ENCODE data around the gene NDOR1.

The NDOR1 gene

GRCh38 chr9:137167747-137168572 is 37.5 kb upstream of the NDOR1 start:
- no peak for FAIRE-seq

GRCh38 chr9:137168573-137168903 is 37.0 kb upstream of the NDOR1 start:
- FAIRE-seq, result no peak

GRCh38 chr9:137168904-137169856 is 36.3 kb upstream of the NDOR1 start:
- no peak for FAIRE-seq

DNA sequence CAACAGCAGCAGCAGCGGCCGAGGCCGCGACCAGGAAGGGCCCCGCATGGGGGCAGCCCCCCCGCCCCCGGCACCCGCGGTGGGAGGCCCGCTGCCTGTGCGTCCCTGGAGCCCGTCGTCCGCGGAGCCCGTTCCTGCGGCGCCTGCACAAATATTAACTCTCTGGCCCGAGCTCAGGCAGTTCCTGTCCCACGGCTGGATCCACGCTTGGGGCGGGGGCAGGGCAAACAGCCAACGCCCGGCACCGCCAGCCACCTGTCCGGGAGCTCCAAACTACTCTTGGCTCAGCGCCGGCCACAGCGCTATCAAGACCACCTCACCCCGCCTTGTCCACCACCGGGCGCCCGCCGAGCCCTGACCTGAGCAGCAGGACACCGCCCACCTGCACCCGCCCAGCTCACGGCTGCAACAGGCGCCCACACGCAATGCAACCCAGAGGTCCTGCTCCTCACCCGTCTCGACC is 35.6 kb upstream of the NDOR1 start, which contains the start of gene LRRC26:
Gene LRRC26 (minus strand): TSS at position 156 of the 463 bp plus-strand sequence. CDS start 108 bp downstream, at position 48.
- no peak for FAIRE-seq

- no peak for FAIRE-seq
Measured at GRCh38 chr9:137170486-137171148, 34.9 kb upstream of the NDOR1 start.

GRCh38 chr9:137171149-137171900 is 34.2 kb upstream of the NDOR1 start:
- no peak for FAIRE-seq

DNA sequence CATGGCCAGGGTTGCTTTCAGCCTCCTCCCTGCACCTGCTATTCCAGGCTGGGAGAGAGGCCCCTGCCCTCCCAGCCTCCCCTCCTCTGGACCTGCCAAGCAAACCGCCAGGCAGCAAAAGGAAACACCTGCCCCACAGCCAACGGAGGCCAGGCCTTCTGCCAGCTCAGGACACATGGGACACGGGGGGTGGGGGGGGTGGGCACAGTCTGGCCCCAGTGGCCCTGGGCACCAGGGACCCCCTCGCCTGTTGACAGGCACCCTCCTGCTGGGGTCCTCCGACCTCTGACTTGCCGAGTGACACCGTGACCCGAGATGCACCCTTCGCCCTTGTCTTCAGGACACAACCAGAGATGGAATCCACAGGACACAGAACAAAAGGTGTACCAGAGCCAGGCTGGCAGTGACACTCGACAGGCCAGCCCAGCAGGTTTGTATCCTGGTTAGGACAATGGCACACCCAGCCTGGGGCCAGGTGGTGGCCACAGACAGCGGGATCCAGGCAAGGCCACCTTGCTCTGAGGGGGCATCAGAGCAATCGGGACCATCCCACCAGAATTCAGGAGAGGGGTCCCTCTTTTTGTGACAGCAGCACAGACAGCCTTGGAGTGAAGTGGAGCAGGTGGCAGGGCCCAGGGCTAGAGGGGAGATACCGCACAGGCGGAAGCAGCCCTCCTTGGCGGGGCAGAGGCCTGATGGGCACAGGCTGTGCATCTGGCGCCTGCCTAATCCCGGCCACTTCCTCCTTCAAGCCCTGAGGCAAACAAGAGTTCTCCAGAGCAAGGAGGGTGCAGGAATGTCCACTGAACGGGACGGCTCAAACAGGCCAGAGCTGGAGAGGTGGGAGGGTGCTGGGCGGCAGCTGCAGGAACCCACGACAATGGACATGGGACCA is 32.4 kb upstream of the NDOR1 start:
- no peak for FAIRE-seq

DNA sequence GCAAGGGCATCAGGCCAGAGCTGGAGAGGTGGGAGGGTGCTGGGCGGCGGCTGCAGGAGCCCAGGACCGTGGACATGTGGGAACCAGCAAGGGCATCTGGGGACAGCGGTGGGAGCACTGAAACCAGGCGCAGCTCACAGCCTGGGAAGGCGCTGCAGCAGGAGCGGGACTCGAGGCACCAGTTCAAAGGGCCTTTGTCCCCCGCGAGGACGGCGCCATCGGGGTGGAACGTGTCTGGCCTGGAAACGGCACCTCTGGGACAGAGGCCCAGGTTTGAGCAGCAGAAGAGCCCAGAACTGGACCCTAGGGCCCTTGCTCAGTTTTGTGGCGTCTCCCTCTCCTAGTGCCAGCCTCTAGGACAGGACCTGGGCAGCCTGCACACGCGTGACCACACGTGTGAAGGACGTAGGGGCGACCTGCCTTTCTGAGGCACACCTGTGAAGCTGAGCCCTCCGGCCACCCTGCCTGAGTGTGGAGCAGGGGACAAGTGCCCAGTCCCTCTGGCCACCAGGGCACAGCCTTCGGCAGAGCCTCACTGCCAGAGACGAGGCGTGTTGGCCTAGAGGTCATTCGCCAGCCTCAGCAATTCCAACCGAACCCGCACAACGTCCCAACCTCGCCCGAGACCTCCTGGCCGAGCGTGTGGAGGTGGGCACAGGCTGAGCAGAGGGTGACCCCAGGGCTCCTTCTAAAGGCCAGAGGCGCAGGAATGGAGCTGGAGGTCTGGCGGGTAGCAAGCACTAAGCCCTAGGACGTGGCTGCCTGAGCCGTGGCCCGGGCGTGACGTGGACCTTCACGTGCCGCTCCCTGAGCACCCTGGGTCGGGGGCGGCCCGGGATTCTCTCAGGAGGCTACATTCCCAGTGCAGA is 31.5 kb upstream of the NDOR1 start:
- FAIRE-seq, result no peak

DNA sequence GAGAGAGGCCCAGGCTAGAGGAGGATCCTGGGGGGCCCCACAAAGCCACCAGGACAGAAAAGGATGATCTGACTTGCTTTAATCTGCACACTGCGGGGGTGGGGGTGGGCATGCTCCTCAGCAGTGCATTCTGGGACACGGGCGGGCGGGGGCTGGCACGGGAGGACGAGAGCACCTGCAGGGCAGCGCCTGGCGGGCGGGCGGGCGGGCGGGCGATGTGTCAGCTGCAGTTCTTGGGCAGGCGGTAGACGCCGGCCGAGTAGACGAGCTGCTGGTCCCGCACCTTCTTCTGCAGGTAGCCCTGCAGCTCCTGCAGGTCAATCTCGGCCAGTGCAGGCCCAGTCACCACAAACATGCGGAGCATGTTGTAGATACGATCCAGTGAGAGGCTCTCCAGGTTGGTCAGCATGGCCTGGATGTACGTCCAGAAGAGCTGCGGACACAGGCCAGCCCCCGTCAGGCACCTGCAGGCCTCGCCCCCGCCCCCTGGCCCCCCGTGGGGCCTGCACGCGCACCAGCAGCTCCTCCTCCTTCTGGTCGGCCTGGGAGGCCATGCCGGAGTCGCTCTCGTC is 30.7 kb upstream of the NDOR1 start:
- no peak for FAIRE-seq

DNA sequence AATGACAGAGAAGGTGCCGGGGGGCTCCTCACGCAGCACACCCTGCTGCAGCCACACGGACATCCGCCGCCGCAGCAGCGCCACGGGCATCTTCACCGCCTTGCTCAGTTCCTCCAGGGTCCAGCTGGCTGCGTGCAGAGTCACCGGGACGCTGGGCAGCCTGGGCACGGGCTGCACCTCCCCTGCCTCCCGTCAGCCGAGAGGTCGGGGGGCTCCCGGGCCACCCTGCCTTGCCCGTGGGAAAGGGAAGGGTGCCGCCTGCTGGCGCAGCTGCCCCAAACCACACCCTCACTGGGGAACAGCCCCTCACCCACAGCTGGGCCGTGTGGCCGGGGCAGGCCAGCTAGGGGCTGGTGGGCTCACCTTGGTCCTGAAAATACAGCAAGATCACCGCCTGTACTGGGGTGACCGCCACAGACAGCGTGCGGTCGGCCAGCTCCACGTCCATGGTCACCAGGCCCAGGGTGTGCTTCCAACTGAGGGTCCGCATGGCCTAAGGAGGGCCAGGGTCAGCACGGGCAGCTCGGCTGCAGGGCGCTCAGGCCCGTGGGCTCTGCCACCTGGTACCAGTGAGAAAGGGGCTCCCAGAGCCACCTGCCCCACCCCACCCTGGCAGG is 30.0 kb upstream of the NDOR1 start:
- no peak for FAIRE-seq

- no peak for FAIRE-seq
Measured at GRCh38 chr9:137176302-137177182, 29.0 kb upstream of the NDOR1 start.

DNA sequence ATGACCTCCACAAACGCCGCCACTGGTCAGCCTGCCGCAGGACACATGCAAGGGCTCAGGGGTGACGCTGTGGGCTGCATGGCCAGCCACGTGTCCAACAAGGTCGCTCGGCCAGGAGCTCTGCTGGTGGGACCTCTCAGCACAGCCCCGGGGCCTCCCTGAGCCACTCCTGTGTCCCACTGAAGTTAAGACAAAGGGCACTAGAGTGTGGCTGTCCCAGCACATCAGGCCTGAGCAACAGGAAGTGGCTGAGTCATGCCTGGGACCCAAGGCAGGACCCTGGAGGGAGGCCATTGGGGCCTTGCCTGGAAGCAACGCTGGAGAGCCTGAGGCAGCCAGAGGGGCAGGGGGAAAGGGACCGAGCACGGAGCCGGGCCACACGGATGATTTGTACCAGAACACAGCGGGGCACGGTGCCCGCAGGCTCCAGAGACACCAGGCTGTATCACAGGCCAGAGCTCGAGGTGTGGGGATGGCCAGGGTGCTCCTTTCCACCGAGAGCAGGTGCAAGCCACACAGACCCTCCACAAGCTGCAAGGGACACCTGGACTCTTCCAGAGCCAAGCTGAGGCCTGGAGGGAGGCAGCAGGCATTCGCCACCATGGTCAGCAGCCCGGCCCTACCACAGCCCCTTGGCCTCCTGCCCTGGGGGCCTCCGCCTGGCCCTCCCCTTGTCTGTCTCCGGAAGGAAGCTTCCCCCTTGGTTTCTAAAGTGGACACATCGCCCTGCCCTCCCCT is 27.1 kb upstream of the NDOR1 start:
- FAIRE-seq, result no peak

DNA sequence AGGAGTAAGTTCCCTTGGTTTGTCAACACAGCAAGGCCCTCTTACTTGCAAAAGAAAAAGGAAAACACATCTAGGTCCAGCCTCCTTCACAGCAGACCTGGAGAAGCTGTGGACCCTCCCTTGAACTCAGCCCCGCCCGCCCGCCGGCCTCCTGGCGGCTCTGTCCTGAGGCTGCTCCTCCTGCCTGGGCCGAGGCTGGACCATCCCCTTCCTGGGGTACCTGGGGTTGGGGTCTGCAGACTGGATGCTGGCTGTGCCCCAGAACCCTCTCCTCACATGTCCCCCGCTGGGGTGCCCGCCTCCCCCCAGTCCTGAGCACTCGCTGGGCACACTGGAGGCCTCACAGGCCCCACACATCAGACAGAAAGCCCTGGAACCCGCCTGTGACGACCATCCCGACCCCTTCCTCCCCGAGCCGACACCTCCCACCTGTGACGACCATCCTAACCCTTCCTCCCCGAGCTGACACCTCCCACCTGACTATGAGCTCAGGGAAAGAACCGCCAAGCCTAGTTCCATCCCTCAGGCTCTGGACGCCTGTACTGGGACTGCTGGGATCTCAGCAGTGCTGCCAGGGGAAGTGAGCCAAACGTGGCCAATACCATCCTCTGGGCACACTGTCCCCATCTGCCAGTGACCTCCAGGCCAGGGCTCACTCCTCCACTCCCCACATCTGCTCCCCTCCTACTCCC is 26.4 kb upstream of the NDOR1 start:
- no peak for FAIRE-seq

GRCh38 chr9:137179761-137180160 is 25.7 kb upstream of the NDOR1 start:
- FAIRE-seq, result no peak

- FAIRE-seq, result no peak
Measured at GRCh38 chr9:137180491-137180890, 25.0 kb upstream of the NDOR1 start.

GRCh38 chr9:137181680-137182079 is 23.8 kb upstream of the NDOR1 start:
- no peak for FAIRE-seq

- FAIRE-seq, result no peak
Measured at GRCh38 chr9:137182836-137183235, 22.7 kb upstream of the NDOR1 start.

Data from endometrium (tissue), 2 donors.